CD4-positive, CD25-positive, alpha-beta regulatory T cell (primary cell): ENCODE data around the gene TRIO. TPM values are rescaled to one million over a fixed set of nuclear protein-coding genes. Genes with fewer than 3 reads are reported as not detected.
A peak's percentile ranks its signal among the peaks of the same experiment; 100 is the strongest.

Experiments used
- ATAC-seq, 2 donors: fragments of 150-1000 bp; cut with Tn5 transposase; one replicate each; pipeline ENCODE4 v1.10.0; 2021; ENCODE audit warnings: low read depth in 2 of 2, moderate number of reproducible peaks in 2 of 2, moderate library complexity in 1 of 2
- DNase-seq, 3 donors: peaks; one replicate each; pipeline versions ENCODE4 v3.0.0 to v3.0.0-alpha.2; 2012 to 2022; ENCODE audit warnings: mixed read lengths in 1 of 3
- H3K27ac ChIP-seq: one replicate; pipeline ENCODE4 v1.7.0; 2013; ENCODE audit warnings: mild to moderate bottlenecking, low read length; ENCODE audit not compliant: insufficient read depth, poor library complexity, severe bottlenecking
- H3K27me3 ChIP-seq: one replicate; pipeline ENCODE4 v1.7.0; 2013; ENCODE audit warnings: low read length; ENCODE audit not compliant: control insufficient read depth, insufficient read depth
- H3K36me3 ChIP-seq: one replicate; pipeline ENCODE4 v1.7.0; 2013; ENCODE audit warnings: mild to moderate bottlenecking, low read length, moderate library complexity; ENCODE audit not compliant: control insufficient read depth, insufficient read depth
- H3K4me1 ChIP-seq: 2 replicates; pipeline ENCODE4 v1.7.0; 2013; ENCODE audit warnings: mild to moderate bottlenecking, low read length; ENCODE audit not compliant: insufficient read depth, control insufficient read depth, poor library complexity, severe bottlenecking
- H3K4me3 ChIP-seq: one replicate; pipeline ENCODE4 v1.7.0; 2013; ENCODE audit warnings: low read depth, mild to moderate bottlenecking, low read length, moderate library complexity
- H3K9me3 ChIP-seq, 2 experiments: 1 replicate in 1 of 2; 2 replicates in 1 of 2; pipeline ENCODE4 v1.7.0; 2013; ENCODE audit warnings: low read length in 2 of 2, mild to moderate bottlenecking in 1 of 2, moderate library complexity in 1 of 2; ENCODE audit not compliant: control insufficient read depth in 2 of 2
- H3K27ac Mint-ChIP-seq, 3 donors: one replicate each; pipeline ENCODE4 v1.8.0; 2020 to 2022; ENCODE audit warnings: mild to moderate bottlenecking in 3 of 3, mixed read lengths in 3 of 3, moderate library complexity in 2 of 3
- H3K27me3 Mint-ChIP-seq: one replicate; pipeline ENCODE4 v1.8.0; 2022; ENCODE audit warnings: mild to moderate bottlenecking, mixed read lengths
- H3K36me3 Mint-ChIP-seq: one replicate; pipeline ENCODE4 v1.8.0; 2020; ENCODE audit warnings: mixed read lengths
- H3K4me1 Mint-ChIP-seq, 4 donors: one replicate each; pipeline ENCODE4 v1.8.0; 2020 to 2022; ENCODE audit warnings: mixed read lengths in 4 of 4, mild to moderate bottlenecking in 1 of 4
- H3K4me3 Mint-ChIP-seq, 4 donors: one replicate each; pipeline ENCODE4 v1.8.0; 2020 to 2022; ENCODE audit warnings: mild to moderate bottlenecking in 4 of 4, mixed read lengths in 4 of 4, moderate library complexity in 3 of 4
- H3K9me3 Mint-ChIP-seq, 7 donors: one replicate each; pipeline ENCODE4 v1.8.0; 2020 to 2022; ENCODE audit warnings: mixed read lengths in 7 of 7, mild to moderate bottlenecking in 3 of 7, moderate library complexity in 2 of 7
- polyA plus RNA-seq, 4 donors: library from polyadenylated mRNA; unstranded; fragments of 300-500 nt; fragmentation: Illumina TruSeq; gene quantifications; one replicate each; pipeline ENCODE4 v1.2.3, GENCODE V29; 2021
- total RNA-seq: library from RNA; stranded (reverse); gene quantifications from one replicate; pipeline ENCODE4 v1.2.3, GENCODE V29; 2022

The TRIO gene
- total and polyA plus RNA-seq, 5 donors from 2014 or later: 1.2 to 7.6 (median 1.8) TPM

DNA sequence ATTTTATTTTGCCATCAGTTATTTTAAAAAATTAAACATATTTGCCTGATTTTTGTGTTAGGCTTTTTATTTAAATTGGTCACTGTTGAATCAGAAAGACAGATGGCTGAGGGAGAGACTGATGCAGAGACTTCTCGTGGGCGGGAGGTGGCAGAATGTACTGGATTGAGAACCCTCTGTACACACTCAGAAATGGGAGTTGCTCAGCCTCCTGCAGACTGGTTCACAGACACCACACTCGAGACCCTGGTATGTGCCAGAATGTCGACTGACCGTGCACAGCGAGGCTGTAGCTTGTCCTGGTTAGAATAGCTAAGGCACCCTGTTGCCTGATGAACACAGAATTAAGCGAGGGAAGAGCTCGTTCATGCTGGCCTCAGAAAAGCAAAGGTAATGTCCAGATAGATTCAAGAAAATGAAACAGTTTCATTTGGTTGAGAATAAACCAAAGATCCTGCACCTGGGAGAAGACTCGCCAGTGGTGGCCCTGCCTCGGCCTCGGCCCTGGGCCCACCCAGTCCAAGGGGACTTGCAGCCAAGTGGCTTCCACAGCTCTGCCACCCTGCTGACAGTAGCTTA lies 367.1 kb downstream of the TRIO start:
- DNase-seq: no peak
- Histone ChIP-seq H3K27me3 (no peaks in the 10 kb centered on the region), H3K4me3 (no peak overlapping the region), H3K27ac (no peak overlapping the region), H3K36me3 (no peaks in the 10 kb centered on the region), H3K9me3 (no peaks in the 10 kb centered on the region), H3K4me1 (no peaks in the 10 kb centered on the region)
- H3K36me3 Mint-ChIP-seq: no peaks in the 10 kb centered on the region
- H3K4me1 Mint-ChIP-seq: peaks cover 0 to 3% (median 0%) of the 10 kb centered on the region in 4 donors
- no peak overlapping the region for H3K4me3 Mint-ChIP-seq
- no peaks in the 10 kb centered on the region for H3K9me3 Mint-ChIP-seq
- H3K27ac Mint-ChIP-seq: peak overlapping the region in 1 of 3 donors; percentile 85
- no peaks in the 10 kb centered on the region for H3K27me3 Mint-ChIP-seq
- no peak for ATAC-seq

- H3K36me3 Mint-ChIP-seq: no peaks in the 10 kb centered on the region
- no peak overlapping the region for H3K4me3 ChIP-seq
- H3K4me1 Mint-ChIP-seq: peaks cover 0 to 3% (median 0%) of the 10 kb centered on the region in 4 donors
- peaks cover 0 to 4% (median 0%) of the 10 kb centered on the region in 7 donors for H3K9me3 Mint-ChIP-seq
- H3K27ac ChIP-seq: no peak overlapping the region
- DNase-seq: no peak
- no peaks in the 10 kb centered on the region for H3K27me3 Mint-ChIP-seq
- no peaks in the 10 kb centered on the region for H3K4me1 ChIP-seq
- H3K27ac Mint-ChIP-seq: peak overlapping the region in 1 of 3 donors; percentile 29
- H3K9me3 ChIP-seq: no peaks in the 10 kb centered on the region
- no peak overlapping the region for H3K4me3 Mint-ChIP-seq
- no peaks in the 10 kb centered on the region for H3K27me3 ChIP-seq
- H3K36me3 ChIP-seq: no peaks in the 10 kb centered on the region
- no peak for ATAC-seq
These were observed 367.7 kb downstream of the TRIO start for GRCh38 chr5:14510880-14511279.

- peaks cover 0 to 3% (median 0%) of the 10 kb centered on the region in 4 donors for H3K4me1 Mint-ChIP-seq
- peaks cover 0 to 6% (median 1%) of the 10 kb centered on the region in 7 donors for H3K9me3 Mint-ChIP-seq
- no peak overlapping the region for H3K27ac Mint-ChIP-seq
- no peak overlapping the region for H3K27ac ChIP-seq
- no peaks in the 10 kb centered on the region for H3K9me3 ChIP-seq
- no peak overlapping the region for H3K4me3 ChIP-seq
- no peaks in the 10 kb centered on the region for H3K27me3 Mint-ChIP-seq
- H3K36me3 ChIP-seq: no peaks in the 10 kb centered on the region
- no peaks in the 10 kb centered on the region for H3K36me3 Mint-ChIP-seq
- no peak overlapping the region for H3K4me3 Mint-ChIP-seq
- no peaks in the 10 kb centered on the region for H3K27me3 ChIP-seq
- DNase-seq (no peak), ATAC-seq (no peak)
- no peaks in the 10 kb centered on the region for H3K4me1 ChIP-seq
These were observed 369.4 kb downstream of the TRIO start for GRCh38 chr5:14512574-14512973.

GRCh38 chr5:14513266-14513665 lies 370.1 kb downstream of the TRIO start:
- H3K27ac ChIP-seq: no peak overlapping the region
- Mint-ChIP-seq H3K27me3 (no peaks in the 10 kb centered on the region), H3K9me3 (peaks cover 0 to 6% (median 1%) of the 10 kb centered on the region in 7 donors), H3K36me3 (no peaks in the 10 kb centered on the region), H3K4me3 (no peak overlapping the region), H3K4me1 (peaks cover 0 to 3% (median 0%) of the 10 kb centered on the region in 4 donors), H3K27ac (no peak overlapping the region)
- no peaks in the 10 kb centered on the region for H3K36me3 ChIP-seq
- no peak for ATAC-seq
- no peak overlapping the region for H3K4me3 ChIP-seq
- H3K27me3 ChIP-seq: no peaks in the 10 kb centered on the region
- H3K4me1 ChIP-seq: no peaks in the 10 kb centered on the region
- DNase-seq: no peak
- H3K9me3 ChIP-seq: no peaks in the 10 kb centered on the region

DNA sequence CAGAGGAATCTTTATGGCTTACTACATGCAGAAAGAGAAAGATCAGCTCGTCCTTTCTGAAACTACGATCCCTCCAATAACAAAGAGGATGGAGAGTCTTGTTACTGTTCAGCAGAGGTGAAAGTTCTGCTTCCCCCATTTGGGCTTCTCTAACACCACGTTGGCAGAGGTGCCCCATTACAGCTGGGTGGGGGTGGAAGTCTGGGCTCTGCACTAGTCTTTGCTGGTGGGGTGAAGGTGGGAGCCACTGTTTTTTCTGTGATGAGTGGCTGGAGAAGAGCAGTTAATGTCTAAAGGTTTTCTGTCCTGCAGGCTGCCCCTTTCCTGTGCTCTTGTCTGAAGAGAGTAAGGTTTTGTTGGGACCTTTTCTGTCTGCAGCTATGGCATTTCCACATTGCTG lies 373.8 kb downstream of the TRIO start:
- Mint-ChIP-seq H3K27me3 (peaks cover 12% of the 10 kb centered on the region), H3K27ac (peak overlapping the region in 1 of 3 donors; percentile 24), H3K36me3 (no peaks in the 10 kb centered on the region), H3K9me3 (peaks cover 0 to 11% (median 2%) of the 10 kb centered on the region in 7 donors), H3K4me3 (no peak overlapping the region), H3K4me1 (peaks cover 0 to 8% (median 2%) of the 10 kb centered on the region in 4 donors)
- H3K4me1 ChIP-seq: no peaks in the 10 kb centered on the region
- no peaks in the 10 kb centered on the region for H3K9me3 ChIP-seq
- no peaks in the 10 kb centered on the region for H3K27me3 ChIP-seq
- H3K4me3 ChIP-seq: no peak overlapping the region
- no peak overlapping the region for H3K27ac ChIP-seq
- no peak for ATAC-seq
- DNase-seq: no peak
- H3K36me3 ChIP-seq: no peaks in the 10 kb centered on the region

DNA sequence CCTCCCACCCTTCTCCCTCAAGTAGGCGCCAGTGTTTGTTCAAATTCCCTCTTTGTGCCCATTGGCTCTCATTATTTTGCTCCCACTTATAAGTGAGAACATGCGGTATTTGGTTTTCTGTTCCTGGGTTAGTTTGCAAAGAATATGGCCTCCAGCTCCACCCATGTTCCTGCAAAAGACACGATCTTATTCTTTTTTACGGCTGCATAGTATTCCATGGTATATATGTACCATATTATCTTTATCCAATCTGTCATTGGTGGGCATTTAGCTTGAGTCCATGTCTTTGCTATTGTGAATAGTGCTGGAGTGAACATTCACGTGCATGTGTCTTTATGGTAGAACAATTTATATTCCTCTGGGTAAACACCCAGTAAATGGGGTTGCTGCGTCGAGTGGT lies 375.5 kb downstream of the TRIO start:
- no peaks in the 10 kb centered on the region for H3K4me1 ChIP-seq
- H3K4me3 ChIP-seq: no peak overlapping the region
- Mint-ChIP-seq H3K27ac (no peak overlapping the region), H3K4me3 (no peak overlapping the region), H3K4me1 (peaks cover 0 to 8% (median 2%) of the 10 kb centered on the region in 4 donors), H3K9me3 (peaks cover 0 to 11% (median 4%) of the 10 kb centered on the region in 7 donors), H3K27me3 (peaks cover 12% of the 10 kb centered on the region), H3K36me3 (no peaks in the 10 kb centered on the region)
- ATAC-seq (no peak), DNase-seq (no peak)
- no peaks in the 10 kb centered on the region for H3K36me3 ChIP-seq
- no peaks in the 10 kb centered on the region for H3K9me3 ChIP-seq
- no peak overlapping the region for H3K27ac ChIP-seq
- no peaks in the 10 kb centered on the region for H3K27me3 ChIP-seq

DNA sequence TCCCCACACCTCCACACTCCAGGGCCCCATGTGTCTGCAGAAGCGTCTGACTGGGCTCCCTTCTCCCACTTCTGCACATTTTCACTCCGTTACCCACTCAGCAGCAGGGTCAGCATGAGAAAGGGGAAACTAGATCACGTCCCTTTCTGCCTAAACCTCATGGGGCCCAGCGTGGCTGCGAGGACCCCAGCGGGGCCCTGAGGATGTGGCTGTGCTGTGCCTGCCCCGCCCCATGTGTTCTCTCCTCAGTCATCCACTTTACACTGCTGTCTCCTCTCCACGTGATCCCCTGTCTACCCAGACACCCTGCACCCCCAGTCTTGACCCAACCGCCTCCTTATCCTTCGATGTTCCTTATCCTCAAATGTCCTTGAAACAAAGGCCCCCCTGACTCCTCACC lies 378.6 kb downstream of the TRIO start:
- peaks cover 0 to 6% (median 0%) of the 10 kb centered on the region in 7 donors for H3K9me3 Mint-ChIP-seq
- no peaks in the 10 kb centered on the region for H3K27me3 ChIP-seq

DNA sequence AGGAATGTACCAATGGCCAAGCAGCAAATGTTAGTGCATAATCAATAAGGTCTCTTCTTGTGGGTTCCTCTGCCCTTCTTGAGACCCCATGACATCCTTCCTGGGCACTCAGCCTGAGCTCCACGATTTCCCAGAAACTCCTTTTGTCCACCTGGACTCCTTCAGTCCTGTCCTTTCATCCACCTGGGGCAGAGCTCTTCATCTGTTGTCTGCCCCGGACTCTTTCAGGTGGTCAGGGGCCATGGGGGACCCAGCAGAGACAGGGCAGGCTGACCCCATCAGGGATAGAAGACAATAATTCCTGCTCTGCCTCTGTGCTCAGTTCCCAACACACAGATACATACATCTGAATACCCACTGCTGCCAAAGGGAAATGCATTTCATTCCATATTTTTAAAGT lies 379.6 kb downstream of the TRIO start:
- no peaks in the 10 kb centered on the region for H3K4me1 ChIP-seq
- no peaks in the 10 kb centered on the region for H3K9me3 ChIP-seq
- no peaks in the 10 kb centered on the region for H3K27me3 ChIP-seq
- ATAC-seq: no peak
- H3K27me3 Mint-ChIP-seq: peaks cover 17% of the 10 kb centered on the region
- no peak overlapping the region for H3K27ac ChIP-seq
- H3K4me3 Mint-ChIP-seq: no peak overlapping the region
- peaks cover 0 to 8% (median under 1%) of the 10 kb centered on the region in 4 donors for H3K4me1 Mint-ChIP-seq
- H3K36me3 ChIP-seq: no peaks in the 10 kb centered on the region
- H3K36me3 Mint-ChIP-seq: no peaks in the 10 kb centered on the region
- H3K27ac Mint-ChIP-seq: no peak overlapping the region
- DNase-seq: no peak
- H3K9me3 Mint-ChIP-seq: peaks cover 0 to 6% (median 0%) of the 10 kb centered on the region in 7 donors
- H3K4me3 ChIP-seq: no peak overlapping the region

More for the DNA sequence above, 378.6 kb downstream of the TRIO start:
- no peak overlapping the region for H3K27ac ChIP-seq
- peaks cover 17% of the 10 kb centered on the region for H3K27me3 Mint-ChIP-seq
- H3K27ac Mint-ChIP-seq: no peak overlapping the region
- no peaks in the 10 kb centered on the region for H3K9me3 ChIP-seq
- no peaks in the 10 kb centered on the region for H3K36me3 ChIP-seq
- no peaks in the 10 kb centered on the region for H3K4me1 ChIP-seq
- no peaks in the 10 kb centered on the region for H3K36me3 Mint-ChIP-seq
- no peak for ATAC-seq
- no peak overlapping the region for H3K4me3 Mint-ChIP-seq
- no peak overlapping the region for H3K4me3 ChIP-seq
- DNase-seq: no peak
- peaks cover 0 to 8% (median under 1%) of the 10 kb centered on the region in 4 donors for H3K4me1 Mint-ChIP-seq
